ENCODE measurements around the gene UNCX. TPM values are rescaled to one million over a fixed set of nuclear protein-coding genes. Genes with fewer than 3 reads are reported as not detected.

Gene UNCX
- total and polyA plus RNA-seq, 9 of the 15 experiments (the other 6 are each of a cell fraction or from before 2014, with no cell fraction given): not detected

GRCh38 chr7:1284743-1285458, 52.2 kb downstream of the UNCX start:
- POLR2A ChIA-PET: no interaction called here
- Histone ChIP-seq H3K9me3 (replicated peaks; ENCODE audit: control insufficient read depth, insufficient read depth, low read depth, low read length) (no peaks in the 10 kb centered on the region), H3K4me1 (replicated peaks in 1 of 2; ENCODE audit: control insufficient read depth in 2 of 2, insufficient read depth in 2 of 2, low read length in 2 of 2) (peaks cover 0 to 27% of the 10 kb centered on the region in 2 experiments; a peak in 2 of 5 replicates), H3K36me3 (ENCODE audit: control insufficient read depth, insufficient read depth, low read length) (no peaks in the 10 kb centered on the region), H2AFZ (ENCODE audit: low read depth, low read length) (no peak overlapping the region), H3K4me2 (ENCODE audit: insufficient read depth, low read length) (no peak overlapping the region), H3K9ac (ENCODE audit: insufficient read depth in 1 of 2, low read depth in 2 of 2, low read length in 2 of 2) (no peak overlapping the region), H3K79me2 (ENCODE audit: control insufficient read depth, insufficient read depth, low read length) (no peaks in the 10 kb centered on the region), H3K4me3 (no peak overlapping the region), H3K9me1 (ENCODE audit: control insufficient read depth, insufficient read depth, low read length) (no peaks in the 10 kb centered on the region), H4K20me1 (replicated peaks; ENCODE audit: control insufficient read depth, insufficient read depth, low read length) (no peaks in the 10 kb centered on the region), H3K27ac (ENCODE audit: extremely low read depth, low read depth, low read length) (no peak overlapping the region), H3K27me3 (ENCODE audit: control insufficient read depth in 2 of 2, insufficient read depth in 2 of 2, low read length in 2 of 2) (peaks cover 19 to 53% of the 10 kb centered on the region in 2 experiments; a peak in 4 of 5 replicates)
- DNase-seq (ENCODE audit: extremely low read depth in 1 of 4, low spot score in 3 of 4) (no peak), ATAC-seq (peak; percentile 43), FAIRE-seq (no peak)
- TF ChIP-seq ELF2 (CRISPR knock-in tag; IDR thresholded peaks at IDR 0.05): no peak
- TF ChIP-seq KDM2B (CRISPR knock-in tag; IDR thresholded peaks at IDR 0.05): no peak
- no peak for TF ChIP-seq RBM25 (IDR thresholded peaks at IDR 0.05; ENCODE audit: low read depth, low read length, severe bottlenecking)
- intact Hi-C loops (cut with micrococcal nuclease): no loop called here
- in situ Hi-C loops (cut with MboI): no loop called here
- WGBS (ENCODE audit: insufficient coverage, low coverage, missing lambda C conversion rate): 5% methylated on average over 20 of the region's 20 CpGs
- CTCF ChIA-PET (ENCODE audit: low intra/inter-chr PET ratio): no interaction called here
- BruUV-seq (replicated peaks): no TSS peak

DNA sequence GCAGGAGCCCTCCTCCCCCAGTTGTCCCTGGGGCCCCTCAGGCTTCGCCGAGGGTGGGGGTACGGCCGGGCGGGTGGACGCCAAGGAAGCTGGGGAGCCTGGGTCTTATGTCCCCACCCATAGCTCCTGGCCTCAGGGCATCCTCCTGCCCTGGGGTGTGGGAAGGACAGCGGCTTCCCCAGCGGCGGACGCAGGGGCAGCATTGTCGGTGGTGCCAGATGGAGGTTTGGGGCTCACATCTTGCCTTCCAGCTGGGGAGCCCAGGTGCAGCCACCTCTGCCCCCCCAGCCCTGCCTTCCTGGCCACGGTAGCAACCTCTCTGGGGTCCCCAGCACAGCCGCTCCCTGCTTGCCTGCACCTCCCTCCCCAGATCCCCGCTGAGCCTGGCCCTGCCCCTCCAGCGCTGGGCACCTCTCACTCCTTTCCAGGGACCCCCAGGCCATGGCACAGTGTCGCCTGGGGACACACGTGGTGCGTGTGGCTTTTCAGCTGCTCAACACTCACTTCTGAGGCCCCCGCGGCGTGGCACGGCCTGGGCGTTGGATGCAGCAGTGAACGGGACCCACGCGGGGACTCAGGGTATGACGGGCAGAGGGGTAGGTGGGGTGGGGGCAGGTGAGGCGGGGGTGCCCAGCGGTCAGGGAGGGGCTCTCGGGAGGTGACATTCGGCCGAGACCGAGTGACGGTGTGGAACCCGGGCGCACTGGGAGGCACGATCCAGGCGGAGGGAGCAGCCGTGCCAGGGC, 53.1 kb downstream of the UNCX start:
- in situ Hi-C loops (cut with MboI) (no loop called here), intact Hi-C loops (cut with micrococcal nuclease) (no loop called here)
- H2AFZ ChIP-seq (ENCODE audit: low read depth, low read length): no peak overlapping the region
- no peaks in the 10 kb centered on the region for H3K36me3 ChIP-seq (ENCODE audit: control insufficient read depth, insufficient read depth, low read length)
- H3K4me3 ChIP-seq: no peak overlapping the region
- no peak overlapping the region for H3K27ac ChIP-seq (ENCODE audit: extremely low read depth, low read depth, low read length)
- ChIA-PET CTCF (ENCODE audit: low intra/inter-chr PET ratio) (no interaction called here), POLR2A (no interaction called here)
- no peaks in the 10 kb centered on the region for H3K9me3 ChIP-seq (replicated peaks; ENCODE audit: control insufficient read depth, insufficient read depth, low read depth, low read length)
- no peaks in the 10 kb centered on the region for H3K79me2 ChIP-seq (ENCODE audit: control insufficient read depth, insufficient read depth, low read length)
- H4K20me1 ChIP-seq (replicated peaks; ENCODE audit: control insufficient read depth, insufficient read depth, low read length): no peaks in the 10 kb centered on the region
- FAIRE-seq (no peak), ATAC-seq (no peak), DNase-seq (ENCODE audit: extremely low read depth in 1 of 4, low spot score in 3 of 4) (no peak)
- H3K4me1 ChIP-seq (replicated peaks in 1 of 2; ENCODE audit: control insufficient read depth in 2 of 2, insufficient read depth in 2 of 2, low read length in 2 of 2): peaks cover 0 to 35% of the 10 kb centered on the region in 2 experiments; a peak in 2 of 5 replicates
- 1% methylated on average over 21 of the region's 39 CpGs for WGBS (ENCODE audit: insufficient coverage, low coverage, missing lambda C conversion rate)
- no peaks in the 10 kb centered on the region for H3K9me1 ChIP-seq (ENCODE audit: control insufficient read depth, insufficient read depth, low read length)
- no peak overlapping the region for H3K9ac ChIP-seq (ENCODE audit: insufficient read depth in 1 of 2, low read depth in 2 of 2, low read length in 2 of 2)
- H3K4me2 ChIP-seq (ENCODE audit: insufficient read depth, low read length): no peak overlapping the region
- no TSS peak for BruUV-seq (replicated peaks)
- H3K27me3 ChIP-seq (ENCODE audit: control insufficient read depth in 2 of 2, insufficient read depth in 2 of 2, low read length in 2 of 2): peaks cover 26 to 61% of the 10 kb centered on the region in 2 experiments; a peak in 4 of 5 replicates
- TF ChIP-seq BRF1 (IDR thresholded peaks at IDR 0.05; ENCODE audit: borderline replicate concordance, extremely low read depth, insufficient read length) (no peak), HNRNPLL (IDR thresholded peaks at IDR 0.05; ENCODE audit: low read depth, low read length, poor library complexity, severe bottlenecking) (no peak), CBX1 (IDR thresholded peaks at IDR 0.05; ENCODE audit: low read depth) (no peak), PHF21A (IDR thresholded peaks at IDR 0.05; ENCODE audit: borderline replicate concordance, low read depth) (no peak), ZNF609 (CRISPR knock-in tag; IDR thresholded peaks at IDR 0.05; ENCODE audit: borderline replicate concordance) (no peak), ZEB2 (IDR thresholded peaks at IDR 0.05) (no peak), SAFB2 (IDR thresholded peaks at IDR 0.05; ENCODE audit: borderline replicate concordance, low read depth, low read length, severe bottlenecking) (no peak)
